Ovary (tissue), 9 donors: ENCODE data around the gene ERC1. TPM values are rescaled to one million over a fixed set of nuclear protein-coding genes. Genes with fewer than 3 reads are reported as not detected.

Source experiments
- DNase-seq, 5 donors: peaks; one replicate each; pipeline ENCODE4 v3.0.0-alpha.2; 2019 to 2020
- H3K27ac ChIP-seq, 2 donors: fragments of 200-600 bp; one replicate each; pipeline versions ENCODE4 v1.5.1 to v1.8.0; 2019 to 2022
- H3K27me3 ChIP-seq: fragments of 200-600 bp; one replicate; pipeline ENCODE4 v1.8.0; 2022
- H3K36me3 ChIP-seq: fragments of 200-600 bp; sonication (generic); one replicate; pipeline ENCODE4 v1.5.1; 2019
- H3K4me1 ChIP-seq: one replicate; pipeline ENCODE4 v1.8.1; 2013; ENCODE audit warnings: mild to moderate bottlenecking, moderate library complexity; ENCODE audit not compliant: insufficient read depth
- H3K4me3 ChIP-seq: fragments of 200-600 bp; sonication (generic); one replicate; pipeline ENCODE4 v1.5.1; 2017
- H3K9me3 ChIP-seq, 2 donors: fragments of 200-600 bp in 1 of 2; sonication (generic) in 1 of 2; one replicate each; pipeline versions ENCODE4 v1.5.1 to v1.8.1; 2013 to 2019; ENCODE audit warnings: mild to moderate bottlenecking in 1 of 2, moderate library complexity in 1 of 2
- CTCF ChIP-seq, 3 donors: fragments of 450-650 bp in 2 of 3; fragments of 200-600 bp in 1 of 3; IDR thresholded peaks; one replicate each; pipeline versions ENCODE4 v1.5.1 to v1.8.0; 2016 to 2022; ENCODE audit warnings: antibody characterized with exemption in 3 of 3, mild to moderate bottlenecking in 1 of 3
- EP300 ChIP-seq: sonication (generic); formaldehyde crosslinking; IDR thresholded peaks from one replicate; pipeline ENCODE4 v1.6.1; 2017; ENCODE audit warnings: antibody characterized with exemption
- POLR2A ChIP-seq: fragments of 450-650 bp; IDR thresholded peaks from one replicate; pipeline ENCODE4 v1.6.1; 2017; ENCODE audit warnings: antibody characterized with exemption, mild to moderate bottlenecking, moderate library complexity
- WGBS, 3 donors: extraction: QIAGEN DNeasy Blood & Tissue Kit in 1 of 3; methylation state at CpG; one replicate each; pipeline versions ENCODE4 v1.1.5 to v1.1.7; 2013 to 2017; 5-methylcytosine and 5-hydroxymethylcytosine counted together
- intact Hi-C, 4 donors: fragments of 100-400 bp; cut with DNase I; formaldehyde crosslinking; loops; one replicate each; pipeline versions ENCODE4 v1.11.0 to v1.15.1; 2022 to 2023
- polyA plus RNA-seq, 2 donors: library from polyadenylated mRNA; stranded (reverse); fragments of 200-250 nt in 1 of 2; fragments of 350-450 nt in 1 of 2; fragmentation: Illumina TruSeq in 1 of 2; extraction: RNeasy Lipid Tissue Mini Kit (QIAGEN cat#74804) in 1 of 2; gene quantifications; one replicate each; pipeline ENCODE4 v1.2.3, GENCODE V29; 2013 to 2014
- total RNA-seq, 7 donors: library from RNA; depleted of rRNA in 2 of 7; stranded (reverse); fragments of >200 nt in 2 of 7; fragmentation: NEBNext Ultra II Directional in 3 of 7; extraction: Animal tissue kit (Norgen Biotek cat#: 25700) in 3 of 7; gene quantifications; one replicate each; pipeline versions ENCODE4 v1.1.0 to v1.2.4, GENCODE V29; 2016 to 2023
- donor health status: DM: no; HTN: no; CAD: no; lungs with moderate emphysema.
- donor health status: DM: no; HTN: no; CAD: no.
- donor health status: Bipolar disorder and iron deficiency.
- donor health status: DM: yes; HTN: yes; CAD: no.
- donor health status: DM: no; HTN: no; CAD: no.
- donor health status: DM: yes; HTN: yes; CAD: no.

Gene ERC1
- total and polyA plus RNA-seq, 9 donors: 10.4 to 65.2 (median 51.6) TPM

DNA sequence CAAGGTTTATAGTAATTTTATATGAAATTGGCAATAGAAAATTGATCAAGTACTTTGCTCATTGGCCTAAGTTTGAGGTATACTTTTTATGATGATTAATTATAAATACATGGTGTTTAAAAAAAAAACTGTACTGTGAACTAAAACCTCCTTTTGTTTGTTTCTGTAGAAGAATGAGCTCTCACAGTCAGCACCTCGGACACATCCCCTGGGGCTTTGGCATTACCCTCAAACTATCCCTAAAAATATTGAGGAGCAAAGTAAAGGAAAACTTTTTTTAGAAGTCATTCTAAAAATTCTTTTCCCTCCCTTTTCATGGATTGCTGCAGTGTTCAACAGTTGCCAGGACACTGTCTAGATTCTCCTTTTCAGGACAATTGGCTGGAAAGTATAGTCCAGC, 419.8 kb downstream of the ERC1 start:
- no peak for TF ChIP-seq POLR2A
- no peak for TF ChIP-seq CTCF (IDR thresholded peaks at IDR 0.05)
- no peak for TF ChIP-seq EP300
- WGBS, 3 donors: 87 to 93% (median 88%) methylated on average over 1 of the region's 1 CpG

DNA sequence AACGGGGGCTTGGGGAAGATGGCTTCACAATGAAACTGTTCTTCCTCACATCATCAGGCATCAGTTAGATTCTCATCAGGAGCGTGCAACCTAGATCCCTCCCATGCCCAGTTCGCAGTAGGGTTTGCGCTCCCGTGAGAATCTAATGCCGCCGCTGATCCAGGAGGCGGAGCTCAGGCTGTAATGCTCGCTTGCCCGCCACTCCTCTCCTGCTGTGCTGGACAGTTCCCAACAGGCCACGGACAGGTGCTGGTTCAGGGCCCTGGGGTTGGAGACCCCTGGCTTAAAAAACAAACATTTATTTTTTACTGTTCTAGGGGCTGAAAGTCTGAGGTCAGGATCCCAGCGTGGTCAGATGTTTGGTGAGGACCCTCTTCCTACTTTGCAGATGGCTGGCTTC, 422.9 kb downstream of the ERC1 start:
- Histone ChIP-seq H3K36me3 (no peaks in the 10 kb centered on the region), H3K27me3 (no peaks in the 10 kb centered on the region), H3K27ac (no peak overlapping the region), H3K9me3 (no peaks in the 10 kb centered on the region), H3K4me1 (no peaks in the 10 kb centered on the region), H3K4me3 (no peak overlapping the region)
- 93 to 98% (median 95%) methylated on average over 12 of the region's 12 CpGs for WGBS, 3 donors
- intact Hi-C loops: no loop called here
- no peak for TF ChIP-seq POLR2A
- TF ChIP-seq CTCF (IDR thresholded peaks at IDR 0.05): no peak
- no peak for TF ChIP-seq EP300
- DNase-seq: no peak

More for the DNA sequence above, 419.8 kb downstream of the ERC1 start:
- intact Hi-C loops: no loop called here
- Histone ChIP-seq H3K9me3 (no peaks in the 10 kb centered on the region), H3K36me3 (no peaks in the 10 kb centered on the region), H3K4me3 (no peak overlapping the region), H3K27ac (no peak overlapping the region), H3K27me3 (no peaks in the 10 kb centered on the region), H3K4me1 (no peaks in the 10 kb centered on the region)
- DNase-seq: no peak

DNA sequence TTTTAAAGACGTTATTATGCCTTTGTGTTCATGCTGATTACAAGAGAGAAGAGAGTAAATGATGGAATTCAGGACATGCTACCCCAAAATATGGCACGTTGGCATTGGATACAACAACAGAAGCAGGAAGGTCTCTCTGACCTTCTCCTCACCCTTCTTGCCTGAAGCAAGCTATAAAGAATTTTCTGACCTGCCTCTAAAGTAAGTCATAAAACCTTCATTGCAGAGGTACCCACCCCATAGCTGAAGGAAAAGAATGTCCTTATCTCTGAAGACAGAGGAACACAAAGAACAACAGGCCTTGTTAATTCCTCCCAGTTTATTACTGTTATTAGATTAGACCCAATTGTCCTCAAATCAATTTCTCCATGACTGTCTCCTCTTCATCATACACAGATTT, 427.1 kb downstream of the ERC1 start:
- Histone ChIP-seq H3K9me3 (no peaks in the 10 kb centered on the region), H3K27ac (no peak overlapping the region), H3K4me3 (no peak overlapping the region), H3K27me3 (no peaks in the 10 kb centered on the region), H3K4me1 (no peaks in the 10 kb centered on the region), H3K36me3 (no peaks in the 10 kb centered on the region)
- intact Hi-C loops: no loop called here
- 54 to 60% (median 55%) methylated on average over 2 of the region's 2 CpGs for WGBS, 3 donors
- DNase-seq: no peak
- TF ChIP-seq POLR2A (no peak), EP300 (no peak), CTCF (IDR thresholded peaks at IDR 0.05) (no peak)

DNA sequence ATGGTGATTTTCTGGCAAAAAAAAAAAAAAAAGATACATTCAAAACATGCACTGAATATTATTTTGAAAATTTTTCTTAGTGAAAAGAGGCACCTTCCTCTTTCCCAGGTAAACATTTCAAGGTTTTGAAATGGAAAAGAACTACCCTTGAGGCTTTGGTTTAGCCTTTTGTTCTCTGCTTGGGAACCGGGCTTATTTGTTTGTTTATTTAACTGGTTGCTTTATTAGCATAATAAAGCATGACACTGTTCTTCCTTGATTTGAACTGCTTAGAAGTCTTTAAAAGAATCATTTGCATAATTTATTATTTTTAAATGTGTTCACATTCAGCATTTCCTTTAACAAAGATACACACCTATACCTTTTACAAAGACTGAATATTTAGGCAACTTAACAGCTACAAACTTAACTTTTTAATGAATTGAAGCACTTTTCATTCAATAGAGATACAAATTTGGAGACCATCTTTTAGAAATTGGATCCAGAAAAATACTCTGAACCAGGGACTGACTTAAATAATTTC, 428.9 kb downstream of the ERC1 start:
- TF ChIP-seq EP300 (no peak), CTCF (IDR thresholded peaks at IDR 0.05) (no peak), POLR2A (no peak)
- 59 to 72% (median 60%) methylated on average over 1 of the region's 1 CpG for WGBS, 3 donors
- Histone ChIP-seq H3K4me3 (no peak overlapping the region), H3K27me3 (no peaks in the 10 kb centered on the region), H3K9me3 (no peaks in the 10 kb centered on the region), H3K4me1 (no peaks in the 10 kb centered on the region), H3K27ac (no peak overlapping the region), H3K36me3 (no peaks in the 10 kb centered on the region)
- intact Hi-C loops: no loop called here
- DNase-seq: no peak
